VCaP (cell line): ENCODE results near the gene INHA.
A peak's percentile ranks its signal among the peaks of the same experiment; 100 is the strongest.

Experiments
- H3K27ac ChIP-seq: fragments of 450-650 bp; 2 replicates; pipeline ENCODE4 v1.5.1; 2017
- TF ChIP-seq, protein P1 (sequence below): fragments of 450-650 bp; conservative IDR thresholded peaks from 2 replicates; pipeline ENCODE4 v1.5.1; 2017; ENCODE audit warnings: mild to moderate bottlenecking, moderate library complexity

The INHA gene

GRCh38 chr2:219549619-219550018 lies 22.5 kb upstream of the INHA start:
- H3K27ac ChIP-seq, result no peak overlapping the region
- TF ChIP-seq, protein P1, sequence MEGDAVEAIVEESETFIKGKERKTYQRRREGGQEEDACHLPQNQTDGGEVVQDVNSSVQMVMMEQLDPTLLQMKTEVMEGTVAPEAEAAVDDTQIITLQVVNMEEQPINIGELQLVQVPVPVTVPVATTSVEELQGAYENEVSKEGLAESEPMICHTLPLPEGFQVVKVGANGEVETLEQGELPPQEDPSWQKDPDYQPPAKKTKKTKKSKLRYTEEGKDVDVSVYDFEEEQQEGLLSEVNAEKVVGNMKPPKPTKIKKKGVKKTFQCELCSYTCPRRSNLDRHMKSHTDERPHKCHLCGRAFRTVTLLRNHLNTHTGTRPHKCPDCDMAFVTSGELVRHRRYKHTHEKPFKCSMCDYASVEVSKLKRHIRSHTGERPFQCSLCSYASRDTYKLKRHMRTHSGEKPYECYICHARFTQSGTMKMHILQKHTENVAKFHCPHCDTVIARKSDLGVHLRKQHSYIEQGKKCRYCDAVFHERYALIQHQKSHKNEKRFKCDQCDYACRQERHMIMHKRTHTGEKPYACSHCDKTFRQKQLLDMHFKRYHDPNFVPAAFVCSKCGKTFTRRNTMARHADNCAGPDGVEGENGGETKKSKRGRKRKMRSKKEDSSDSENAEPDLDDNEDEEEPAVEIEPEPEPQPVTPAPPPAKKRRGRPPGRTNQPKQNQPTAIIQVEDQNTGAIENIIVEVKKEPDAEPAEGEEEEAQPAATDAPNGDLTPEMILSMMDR, result no peak

DNA sequence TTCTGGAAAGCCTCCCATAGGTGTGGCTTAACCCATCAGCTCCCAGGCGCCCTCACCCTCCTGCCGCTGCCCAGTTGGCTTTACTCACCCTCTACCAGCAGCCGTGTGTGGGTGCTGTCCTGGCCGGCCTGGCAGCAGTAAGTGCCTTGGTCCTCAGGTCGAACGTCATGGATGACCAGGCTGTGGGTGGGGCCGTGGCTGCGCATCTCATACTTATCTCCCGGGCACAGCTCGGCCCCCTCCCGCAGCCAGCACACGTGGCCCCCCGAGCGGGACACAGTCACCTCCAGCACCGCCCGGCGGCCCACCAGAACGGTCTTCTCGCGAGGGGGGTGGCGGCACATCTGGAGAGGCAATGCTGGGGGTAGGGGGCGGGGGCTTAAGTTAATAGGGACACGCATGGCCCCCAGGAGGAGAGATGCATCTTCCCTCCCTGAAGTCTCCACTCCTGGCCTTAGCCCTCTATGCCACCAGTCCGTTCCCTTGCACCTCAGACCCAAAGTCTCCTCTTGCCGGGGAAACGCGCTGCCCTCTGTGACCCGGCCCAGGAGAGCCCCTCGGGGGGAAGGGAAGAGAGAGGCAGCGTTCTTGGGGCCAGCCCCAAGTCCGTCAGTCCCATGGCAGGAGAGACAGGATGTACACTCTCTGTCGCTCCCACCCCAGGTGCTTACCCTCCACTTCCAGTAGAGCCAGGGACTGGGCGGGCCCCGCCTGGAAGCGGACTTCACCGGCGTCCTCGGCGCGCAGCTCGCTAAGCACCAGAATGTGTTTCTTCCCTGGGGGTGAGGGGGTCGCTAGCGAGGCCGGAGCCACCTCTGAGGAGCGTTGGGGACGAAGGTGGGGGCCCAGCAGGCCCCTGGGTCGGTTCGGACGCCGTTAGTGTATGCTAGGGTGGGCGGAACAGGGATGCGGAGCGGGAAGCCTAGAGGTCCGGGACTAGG lies 20.4 kb upstream of the INHA start:
- TF ChIP-seq, protein P1, result no peak
- peak overlapping the region; percentile 68 for H3K27ac ChIP-seq

DNA sequence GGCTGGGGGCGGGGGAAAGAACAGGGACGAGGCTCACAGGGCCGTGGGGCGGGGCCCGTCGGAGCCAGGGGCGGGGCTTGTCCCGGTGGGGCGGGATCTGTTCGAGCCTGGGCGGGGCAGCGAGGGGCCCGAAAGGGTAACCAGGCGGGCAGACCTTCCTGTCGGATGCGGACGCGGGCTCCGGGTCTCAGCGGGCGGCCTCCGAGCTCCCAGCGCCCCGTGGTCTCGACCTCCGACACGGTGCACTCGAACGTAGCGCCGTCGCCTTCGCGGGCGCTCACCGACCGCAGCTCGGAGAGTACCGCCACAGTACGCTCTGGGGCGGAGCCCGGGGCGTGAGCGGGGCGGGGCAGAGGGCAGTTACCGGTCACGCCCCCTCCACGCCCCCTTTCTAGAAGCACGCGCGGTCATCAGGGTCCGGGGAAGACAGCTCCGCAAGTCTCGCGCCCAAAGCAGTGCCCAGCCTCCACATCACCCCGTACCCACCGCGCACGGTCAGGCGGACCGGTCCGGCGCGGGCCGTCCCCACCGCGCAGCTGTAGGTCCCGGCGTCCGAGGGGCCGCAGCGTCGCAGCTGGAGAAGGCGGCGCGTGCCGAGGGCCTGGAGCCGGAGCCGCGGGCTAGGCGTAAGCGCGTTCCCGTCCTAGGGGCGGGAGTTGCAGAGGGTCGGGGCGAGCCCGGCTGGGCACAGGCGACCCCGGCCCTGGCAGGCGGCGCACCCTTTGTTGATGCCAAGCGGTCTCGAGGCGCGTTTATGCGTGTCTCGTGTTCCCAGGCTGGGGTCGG lies 19.5 kb upstream of the INHA start:
- TF ChIP-seq, protein P1, result no peak

DNA sequence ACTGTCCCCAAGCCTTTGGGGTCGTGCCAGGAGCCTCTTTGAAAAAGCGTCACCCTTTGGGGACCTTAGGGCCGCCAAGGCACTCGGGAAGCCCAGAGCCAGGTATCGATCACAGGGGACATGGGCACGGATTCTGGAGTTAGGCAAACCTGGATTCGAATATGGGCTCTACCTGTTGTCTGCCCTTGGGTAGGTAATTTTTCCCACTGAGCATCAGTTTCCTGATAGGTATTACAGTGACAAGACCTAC lies 19.0 kb upstream of the INHA start:
- TF ChIP-seq, protein P1, result no peak
- peak overlapping the region; percentile 68; the same call in 1 of the 2 replicates for H3K27ac ChIP-seq

More for the DNA sequence above, 19.5 kb upstream of the INHA start:
- H3K27ac ChIP-seq, result peak overlapping the region; percentile 68

DNA sequence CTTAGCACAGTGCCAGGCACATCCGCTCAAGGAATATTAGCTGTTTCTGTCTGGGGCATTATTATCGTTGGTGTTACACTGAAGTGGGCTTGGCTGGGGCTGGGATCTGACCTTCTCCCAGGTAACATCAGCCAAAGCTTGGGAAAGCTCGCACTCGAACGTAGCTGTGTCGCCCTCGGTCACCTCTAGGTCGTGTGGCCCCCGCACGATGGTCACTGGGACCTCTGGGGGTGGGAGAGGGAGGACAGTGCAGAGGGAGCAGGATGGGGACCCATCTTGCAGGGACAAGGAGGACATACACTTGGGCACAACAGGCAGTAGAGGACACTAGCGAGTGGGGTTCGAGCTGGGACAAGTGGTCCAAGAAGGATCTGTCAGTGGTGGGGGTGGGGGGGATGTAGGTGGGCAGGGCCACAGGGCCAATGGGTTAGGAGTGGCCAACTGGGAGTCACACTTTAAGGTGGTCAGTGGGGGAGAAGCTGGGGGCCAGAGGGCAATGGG lies 18.6 kb upstream of the INHA start:
- TF ChIP-seq, protein P1, result no peak
- no peak overlapping the region for H3K27ac ChIP-seq

DNA sequence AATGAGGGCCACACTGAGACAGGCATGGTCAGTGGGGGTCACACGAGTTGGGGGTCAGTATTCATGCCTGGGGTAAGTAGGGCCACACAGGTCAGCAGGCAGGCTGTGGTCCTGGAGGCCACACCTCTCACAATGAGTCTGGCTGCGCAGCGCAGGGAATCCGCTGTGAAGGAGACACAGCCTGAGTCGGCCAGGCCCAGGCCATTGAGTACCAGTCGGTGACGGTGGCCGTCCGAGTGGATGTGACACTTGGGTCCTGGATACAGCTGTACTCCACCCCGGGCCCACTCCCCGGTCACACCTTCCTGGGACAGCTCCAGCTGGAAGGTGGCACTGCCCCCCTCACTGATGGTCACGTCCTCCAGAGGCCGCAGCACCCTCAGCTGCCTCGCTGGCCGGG lies 17.8 kb upstream of the INHA start:
- H3K27ac ChIP-seq, result no peak overlapping the region
- TF ChIP-seq, protein P1, result no peak

GRCh38 chr2:219555956-219556355 lies 16.2 kb upstream of the INHA start:
- TF ChIP-seq, protein P1, result no peak

More at GRCh38 chr2:219555956-219556355, 16.2 kb upstream of the INHA start:
- no peak overlapping the region for H3K27ac ChIP-seq
